Endodermal cell (in vitro differentiated cells): ENCODE results near the gene RCAN1. TPM values are rescaled to one million over a fixed set of nuclear protein-coding genes. Genes with fewer than 3 reads are reported as not detected.

Experiments
- DNase-seq: peaks from one replicate; pipeline ENCODE4 v3.0.0-alpha.2; 2017
- H3K27ac ChIP-seq: 2 replicates; pipeline ENCODE4 v1.5.1; 2013; ENCODE audit warnings: mild to moderate bottlenecking, low read depth, low read length, moderate library complexity
- H3K27me3 ChIP-seq: 2 replicates; pipeline ENCODE4 v1.6.1; 2013; ENCODE audit warnings: mild to moderate bottlenecking, low read length, moderate library complexity; ENCODE audit not compliant: insufficient read depth, control insufficient read depth, poor library complexity, severe bottlenecking
- H3K36me3 ChIP-seq: 2 replicates; pipeline ENCODE4 v1.7.0; 2013; ENCODE audit warnings: mild to moderate bottlenecking, low read length, moderate library complexity; ENCODE audit not compliant: control insufficient read depth, insufficient read depth
- H3K4me1 ChIP-seq: one replicate; pipeline ENCODE4 v1.7.0; 2013; ENCODE audit warnings: low read length; ENCODE audit not compliant: control insufficient read depth, insufficient read depth
- H3K4me3 ChIP-seq: 2 replicates; pipeline ENCODE4 v1.5.1; 2013; ENCODE audit warnings: mild to moderate bottlenecking, low read length, moderate library complexity
- H3K9ac ChIP-seq: 2 replicates; pipeline ENCODE4 v1.6.1; 2013; ENCODE audit warnings: mild to moderate bottlenecking, low read length, moderate library complexity; ENCODE audit not compliant: poor library complexity, severe bottlenecking; ENCODE audit errors: extremely low read depth
- H3K9me3 ChIP-seq: 2 replicates; pipeline ENCODE4 v1.6.1; 2013; ENCODE audit warnings: mild to moderate bottlenecking, low read length, moderate library complexity; ENCODE audit not compliant: control insufficient read depth
- H3K27ac Mint-ChIP-seq: 2 replicates; pipeline ENCODE4 v1.8.0; 2020; ENCODE audit warnings: mixed read lengths
- H3K27me3 Mint-ChIP-seq: 2 replicates; pipeline ENCODE4 v1.8.0; 2021; ENCODE audit warnings: mild to moderate bottlenecking, mixed read lengths; ENCODE audit not compliant: insufficient read depth
- H3K36me3 Mint-ChIP-seq: 2 replicates; pipeline ENCODE4 v1.8.0; 2020; ENCODE audit warnings: low read depth, mixed read lengths
- H3K4me1 Mint-ChIP-seq: 2 replicates; pipeline ENCODE4 v1.8.0; 2020; ENCODE audit warnings: mixed read lengths
- H3K4me3 Mint-ChIP-seq: 2 replicates; pipeline ENCODE4 v1.8.0; 2020; ENCODE audit warnings: mild to moderate bottlenecking, moderate library complexity, mixed read lengths
- H3K9me3 Mint-ChIP-seq: 2 replicates; pipeline ENCODE4 v1.8.0; 2020; ENCODE audit warnings: mild to moderate bottlenecking, mixed read lengths
- WGBS, 2 experiments: methylation state at CpG; one replicate each; pipeline versions ENCODE4 v1.1.5 to v1.1.7; 2013; ENCODE audit warnings: missing lambda C conversion rate in 2 of 2, mixed read lengths in 1 of 2; ENCODE audit not compliant: insufficient coverage in 1 of 2, insufficient read length in 1 of 2; 5-methylcytosine and 5-hydroxymethylcytosine counted together
- total RNA-seq, 2 donors: library from RNA; stranded (reverse); fragmentation: NEBNext Ultra II Directional in 1 of 2; extraction: Animal tissue kit (Norgen Biotek cat#: 25700) in 1 of 2; gene quantifications; 2 replicates in 1 of 2; 3 replicates in 1 of 2; pipeline ENCODE4 v1.2.1, GENCODE V29; 2021
- TF ChIP-seq, protein P1 (sequence below): fragments of 200-600 bp; sonication (generic); conservative IDR thresholded peaks from 2 replicates; pipeline ENCODE4 v1.5.0; 2021; ENCODE audit warnings: antibody characterized with exemption, mild to moderate bottlenecking

RCAN1 gene
- total RNA-seq, 2 donors from 2014 or later, result 6.1 to 6.7 TPM

DNA sequence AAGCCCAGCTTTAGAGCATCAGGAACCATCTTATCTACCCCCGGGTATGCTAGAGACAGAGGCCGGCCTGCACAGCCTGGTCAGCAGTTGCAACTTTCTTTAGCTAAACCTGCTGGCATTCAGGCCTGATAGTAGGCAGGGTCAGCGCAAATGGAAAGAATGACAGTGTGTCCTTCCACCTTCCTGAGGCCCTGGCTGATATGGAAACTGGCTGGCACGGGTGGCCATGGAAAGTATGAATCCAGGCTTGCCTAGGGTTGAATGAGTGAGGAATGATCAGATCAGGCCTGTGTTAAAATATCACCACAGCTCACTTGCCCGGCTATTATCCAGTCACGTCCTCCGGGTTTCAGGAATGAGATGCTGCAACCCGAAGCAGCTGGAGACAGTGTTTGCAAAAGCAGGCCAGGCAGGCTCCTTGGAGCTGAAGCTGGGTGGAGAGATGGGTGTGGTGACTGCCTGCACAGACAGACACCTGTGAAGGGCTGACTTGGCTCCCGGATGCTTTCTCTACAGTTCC is 34.7 kb downstream of the RCAN1 start:
- peak; percentile 18 for DNase-seq
- 93 to 95% methylated on average over 8 to 9 of the region's 9 CpGs for WGBS, 2 experiments
- no peak overlapping the region for H3K27ac Mint-ChIP-seq
- Histone ChIP-seq H3K9me3 (no peaks in the 10 kb centered on the region), H3K27me3 (no peaks in the 10 kb centered on the region), H3K27ac (no peak overlapping the region), H3K9ac (no peak overlapping the region), H3K4me1 (no peaks in the 10 kb centered on the region), H3K4me3 (no peak overlapping the region), H3K36me3 (no peaks in the 10 kb centered on the region)
- no peaks in the 10 kb centered on the region for H3K9me3 Mint-ChIP-seq
- no peaks in the 10 kb centered on the region for H3K36me3 Mint-ChIP-seq
- TF ChIP-seq, protein P1, sequence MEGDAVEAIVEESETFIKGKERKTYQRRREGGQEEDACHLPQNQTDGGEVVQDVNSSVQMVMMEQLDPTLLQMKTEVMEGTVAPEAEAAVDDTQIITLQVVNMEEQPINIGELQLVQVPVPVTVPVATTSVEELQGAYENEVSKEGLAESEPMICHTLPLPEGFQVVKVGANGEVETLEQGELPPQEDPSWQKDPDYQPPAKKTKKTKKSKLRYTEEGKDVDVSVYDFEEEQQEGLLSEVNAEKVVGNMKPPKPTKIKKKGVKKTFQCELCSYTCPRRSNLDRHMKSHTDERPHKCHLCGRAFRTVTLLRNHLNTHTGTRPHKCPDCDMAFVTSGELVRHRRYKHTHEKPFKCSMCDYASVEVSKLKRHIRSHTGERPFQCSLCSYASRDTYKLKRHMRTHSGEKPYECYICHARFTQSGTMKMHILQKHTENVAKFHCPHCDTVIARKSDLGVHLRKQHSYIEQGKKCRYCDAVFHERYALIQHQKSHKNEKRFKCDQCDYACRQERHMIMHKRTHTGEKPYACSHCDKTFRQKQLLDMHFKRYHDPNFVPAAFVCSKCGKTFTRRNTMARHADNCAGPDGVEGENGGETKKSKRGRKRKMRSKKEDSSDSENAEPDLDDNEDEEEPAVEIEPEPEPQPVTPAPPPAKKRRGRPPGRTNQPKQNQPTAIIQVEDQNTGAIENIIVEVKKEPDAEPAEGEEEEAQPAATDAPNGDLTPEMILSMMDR, result no peak
- H3K4me1 Mint-ChIP-seq, result no peaks in the 10 kb centered on the region
- no peaks in the 10 kb centered on the region for H3K27me3 Mint-ChIP-seq
- H3K4me3 Mint-ChIP-seq, result no peak overlapping the region

DNA sequence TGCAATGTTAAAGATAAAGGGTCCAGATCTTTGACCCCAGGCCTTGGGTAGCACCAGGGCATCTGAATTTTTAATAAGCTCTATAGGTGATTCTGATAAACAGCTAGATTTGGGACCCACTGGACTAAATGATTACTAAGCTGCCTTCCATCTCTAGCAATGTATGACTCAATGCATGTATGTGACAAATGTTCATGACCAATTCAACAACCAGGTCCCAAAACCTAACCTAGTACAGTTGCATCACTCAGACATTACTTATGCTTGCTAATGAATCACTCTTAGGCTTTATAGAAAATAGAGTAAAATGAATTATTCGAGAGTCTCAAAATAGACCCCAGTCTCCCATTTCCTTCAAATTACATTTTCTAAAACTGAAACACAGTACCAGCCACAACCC is 35.5 kb downstream of the RCAN1 start:
- WGBS, 2 experiments, result 83% methylated on average over 1 of the region's 1 CpG; no CpG with 5 or more reads in 1 of the 2 experiments
- no peak overlapping the region for H3K9ac ChIP-seq
- H3K4me3 Mint-ChIP-seq, result no peak overlapping the region

GRCh38 chr21:34576041-34576511 is 38.8 kb downstream of the RCAN1 start:
- Histone ChIP-seq H3K36me3 (no peaks in the 10 kb centered on the region), H3K27me3 (no peaks in the 10 kb centered on the region), H3K9me3 (no peaks in the 10 kb centered on the region), H3K4me1 (no peaks in the 10 kb centered on the region), H3K4me3 (no peak overlapping the region), H3K9ac (no peak overlapping the region), H3K27ac (no peak overlapping the region)
- Mint-ChIP-seq H3K4me3 (no peak overlapping the region), H3K36me3 (no peaks in the 10 kb centered on the region), H3K4me1 (no peaks in the 10 kb centered on the region), H3K9me3 (no peaks in the 10 kb centered on the region), H3K27me3 (no peaks in the 10 kb centered on the region), H3K27ac (no peak overlapping the region)
- TF ChIP-seq, protein P1, result no peak
- 90 to 94% methylated on average over 5 of the region's 5 CpGs for WGBS, 2 experiments
- peak; percentile 20 for DNase-seq

More for the DNA sequence above, 35.5 kb downstream of the RCAN1 start:
- no peaks in the 10 kb centered on the region for H3K4me1 ChIP-seq
- H3K9me3 ChIP-seq, result no peaks in the 10 kb centered on the region
- H3K4me1 Mint-ChIP-seq, result no peaks in the 10 kb centered on the region
- TF ChIP-seq, protein P1, result no peak
- no peak overlapping the region for H3K4me3 ChIP-seq
- H3K36me3 Mint-ChIP-seq, result no peaks in the 10 kb centered on the region
- H3K27ac Mint-ChIP-seq, result no peak overlapping the region
- H3K27me3 Mint-ChIP-seq, result no peaks in the 10 kb centered on the region
- DNase-seq, result peak; percentile 1
- no peaks in the 10 kb centered on the region for H3K27me3 ChIP-seq
- no peak overlapping the region for H3K27ac ChIP-seq
- H3K36me3 ChIP-seq, result no peaks in the 10 kb centered on the region
- no peaks in the 10 kb centered on the region for H3K9me3 Mint-ChIP-seq
